Body of pancreas (tissue), 4 donors: ENCODE measurements around the gene TRPM2. TPM values are rescaled to one million over a fixed set of nuclear protein-coding genes. Genes with fewer than 3 reads are reported as not detected.

Experiments
- ATAC-seq: fragments of 150-250 bp; one replicate; pipeline ENCODE4 v1.9.1; 2016
- DNase-seq, 4 donors: peaks; one replicate each; pipeline ENCODE4 v3.0.0-alpha.2; 2019
- H3K27ac ChIP-seq, 4 donors: fragments of 200-600 bp; sonication (generic); 1 replicate in 3 of 4; 2 replicates in 1 of 4; pipeline versions ENCODE4 v1.5.1 to v1.6.1; 2016 to 2019; ENCODE audit warnings: mild to moderate bottlenecking in 1 of 4, mixed read lengths in 1 of 4, moderate library complexity in 1 of 4
- H3K27me3 ChIP-seq, 2 donors: fragments of 200-600 bp; sonication (generic); one replicate each; pipeline ENCODE4 v1.6.0; 2016; ENCODE audit warnings: mild to moderate bottlenecking in 1 of 2
- H3K36me3 ChIP-seq, 2 donors: fragments of 200-600 bp; sonication (generic); replicated peaks in 1 of 2; 2 replicates each; pipeline ENCODE4 v1.5.1; 2016; ENCODE audit warnings: low read depth in 2 of 2; ENCODE audit not compliant: insufficient read depth in 1 of 2
- H3K4me1 ChIP-seq: fragments of 200-600 bp; sonication (generic); one replicate; pipeline ENCODE4 v1.6.0; 2016
- H3K4me3 ChIP-seq, 2 donors: fragments of 200-600 bp; sonication (generic); 1 replicate in 1 of 2; 2 replicates in 1 of 2; pipeline ENCODE4 v1.5.1; 2016 to 2019
- H3K9me3 ChIP-seq, 3 donors: fragments of 200-600 bp; sonication (generic); 1 replicate in 2 of 3; 2 replicates in 1 of 3; pipeline ENCODE4 v1.5.1; 2016
- POLR2A ChIP-seq, 3 donors: fragments of 450-650 bp; IDR thresholded peaks; one replicate each; pipeline ENCODE4 v1.6.1; 2016; ENCODE audit warnings: antibody characterized with exemption in 3 of 3, mild to moderate bottlenecking in 2 of 3
- WGBS, 2 donors: methylation state at CpG; one replicate each; pipeline ENCODE4 v1.1.5; 2017; 5-methylcytosine and 5-hydroxymethylcytosine counted together
- intact Hi-C: fragments of 100-400 bp; cut with DNase I; formaldehyde crosslinking; loops from one replicate; pipeline ENCODE4 v1.15.1; 2023
- total RNA-seq, 2 donors: library from RNA; depleted of rRNA; stranded (reverse); fragments of >200 nt; gene quantifications; one replicate each; pipeline ENCODE4 v1.1.0, GENCODE V29; 2016
- TF ChIP-seq, protein P1 (sequence below), 7 experiments: fragments of 450-650 bp in 4 of 7; fragments of 200-600 bp in 3 of 7; sonication (generic) in 3 of 7; IDR thresholded peaks; one replicate each; pipeline ENCODE4 v1.5.1; 2016 to 2019; ENCODE audit warnings: antibody characterized with exemption in 7 of 7

The TRPM2 gene
- total RNA-seq, 2 donors from 2014 or later, result 2.1 to 2.3 TPM

DNA sequence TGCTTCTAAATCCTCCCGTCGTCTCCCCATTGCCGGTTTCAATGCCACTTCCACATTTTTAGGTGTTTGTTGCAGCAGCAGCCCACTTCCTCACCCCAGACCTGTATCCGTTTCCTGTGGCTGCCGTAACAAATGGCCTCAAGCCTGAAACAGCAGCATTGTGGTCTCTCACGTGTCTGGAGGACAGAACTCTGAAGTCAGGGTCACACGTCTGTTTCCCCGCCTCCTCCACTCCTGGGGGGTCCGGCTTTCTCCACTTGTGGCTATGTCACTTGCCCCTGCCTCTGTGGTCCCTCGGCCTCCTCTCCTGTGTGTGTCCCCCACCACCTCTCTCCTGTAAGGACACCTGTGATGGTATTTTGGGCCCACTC, 21.8 kb downstream of the TRPM2 start:
- Histone ChIP-seq H3K27me3 (no peaks in the 10 kb centered on the region), H3K27ac (no peak overlapping the region), H3K4me3 (no peak overlapping the region), H3K9me3 (no peaks in the 10 kb centered on the region), H3K36me3 (no peaks in the 10 kb centered on the region), H3K4me1 (peaks cover 5% of the 10 kb centered on the region)
- DNase-seq (peak in 2 of 4 donors; percentile 25 to 61), ATAC-seq (no peak)
- WGBS, 2 donors, result 56 to 60% methylated on average over 10 of the region's 10 CpGs
- intact Hi-C loops, result no loop called here
- TF ChIP-seq, protein P1, sequence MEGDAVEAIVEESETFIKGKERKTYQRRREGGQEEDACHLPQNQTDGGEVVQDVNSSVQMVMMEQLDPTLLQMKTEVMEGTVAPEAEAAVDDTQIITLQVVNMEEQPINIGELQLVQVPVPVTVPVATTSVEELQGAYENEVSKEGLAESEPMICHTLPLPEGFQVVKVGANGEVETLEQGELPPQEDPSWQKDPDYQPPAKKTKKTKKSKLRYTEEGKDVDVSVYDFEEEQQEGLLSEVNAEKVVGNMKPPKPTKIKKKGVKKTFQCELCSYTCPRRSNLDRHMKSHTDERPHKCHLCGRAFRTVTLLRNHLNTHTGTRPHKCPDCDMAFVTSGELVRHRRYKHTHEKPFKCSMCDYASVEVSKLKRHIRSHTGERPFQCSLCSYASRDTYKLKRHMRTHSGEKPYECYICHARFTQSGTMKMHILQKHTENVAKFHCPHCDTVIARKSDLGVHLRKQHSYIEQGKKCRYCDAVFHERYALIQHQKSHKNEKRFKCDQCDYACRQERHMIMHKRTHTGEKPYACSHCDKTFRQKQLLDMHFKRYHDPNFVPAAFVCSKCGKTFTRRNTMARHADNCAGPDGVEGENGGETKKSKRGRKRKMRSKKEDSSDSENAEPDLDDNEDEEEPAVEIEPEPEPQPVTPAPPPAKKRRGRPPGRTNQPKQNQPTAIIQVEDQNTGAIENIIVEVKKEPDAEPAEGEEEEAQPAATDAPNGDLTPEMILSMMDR (IDR thresholded peaks at IDR 0.05), result no peak
- no peak for TF ChIP-seq POLR2A (IDR thresholded peaks at IDR 0.05)

DNA sequence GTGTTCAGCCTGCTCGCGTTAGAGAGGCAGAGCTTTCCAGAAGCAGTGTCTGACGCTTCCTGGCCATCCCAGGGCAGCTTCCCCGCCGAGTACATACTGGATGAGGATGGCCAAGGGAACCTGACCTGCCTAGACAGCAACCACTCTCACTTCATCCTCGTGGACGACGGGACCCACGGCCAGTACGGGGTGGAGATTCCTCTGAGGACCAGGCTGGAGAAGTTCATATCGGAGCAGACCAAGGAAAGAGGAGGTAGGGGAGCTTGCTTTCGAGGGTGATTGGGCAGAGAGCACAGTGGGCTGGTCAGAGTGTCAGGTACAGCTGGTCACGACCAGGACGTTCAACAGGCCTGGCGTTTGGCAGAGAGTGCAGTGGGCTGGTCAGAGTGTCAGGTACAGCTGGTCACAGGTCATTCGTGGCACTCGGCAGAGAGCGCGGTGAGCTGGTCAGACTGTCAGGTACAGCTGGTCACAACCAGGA, 22.4 kb downstream of the TRPM2 start:
- Histone ChIP-seq H3K9me3 (no peaks in the 10 kb centered on the region), H3K27me3 (no peaks in the 10 kb centered on the region), H3K36me3 (no peaks in the 10 kb centered on the region), H3K4me1 (no peaks in the 10 kb centered on the region), H3K27ac (no peak overlapping the region), H3K4me3 (no peak overlapping the region)
- intact Hi-C loops, result no loop called here
- no peak for TF ChIP-seq POLR2A (IDR thresholded peaks at IDR 0.05)
- TF ChIP-seq, protein P1 (IDR thresholded peaks at IDR 0.05), result no peak
- DNase-seq, result no peak
- 56 to 67% methylated on average over 14 to 19 of the region's 19 CpGs for WGBS, 2 donors
- no peak for ATAC-seq

DNA sequence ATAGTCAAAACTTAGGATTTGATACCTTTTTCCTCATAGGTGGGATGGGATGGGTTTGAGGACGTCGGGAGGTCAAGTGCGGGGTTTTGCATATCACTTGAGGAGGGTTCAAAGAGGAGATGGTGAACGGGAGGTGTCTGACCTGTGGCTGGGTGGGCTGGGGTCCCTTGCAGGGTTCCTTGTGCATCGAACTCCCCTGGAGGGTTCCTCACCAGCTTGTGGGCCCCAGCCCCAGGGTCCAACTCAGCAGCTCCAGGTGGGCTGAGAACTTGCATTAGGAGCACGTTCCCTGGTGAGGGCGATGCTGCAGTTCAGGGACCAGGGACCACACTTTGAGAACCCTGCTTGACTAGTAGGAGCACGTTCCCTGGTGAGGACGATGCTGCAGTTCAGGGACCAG, 23.2 kb downstream of the TRPM2 start:
- Histone ChIP-seq H3K36me3 (no peaks in the 10 kb centered on the region), H3K27ac (no peak overlapping the region), H3K4me3 (no peak overlapping the region), H3K27me3 (no peaks in the 10 kb centered on the region), H3K9me3 (no peaks in the 10 kb centered on the region), H3K4me1 (no peaks in the 10 kb centered on the region)
- WGBS, 2 donors, result 65 to 66% methylated on average over 7 to 9 of the region's 9 CpGs
- no peak for TF ChIP-seq POLR2A (IDR thresholded peaks at IDR 0.05)
- TF ChIP-seq, protein P1 (IDR thresholded peaks at IDR 0.05), result no peak
- no peak for DNase-seq
- intact Hi-C loops, result no loop called here
- ATAC-seq, result no peak

DNA sequence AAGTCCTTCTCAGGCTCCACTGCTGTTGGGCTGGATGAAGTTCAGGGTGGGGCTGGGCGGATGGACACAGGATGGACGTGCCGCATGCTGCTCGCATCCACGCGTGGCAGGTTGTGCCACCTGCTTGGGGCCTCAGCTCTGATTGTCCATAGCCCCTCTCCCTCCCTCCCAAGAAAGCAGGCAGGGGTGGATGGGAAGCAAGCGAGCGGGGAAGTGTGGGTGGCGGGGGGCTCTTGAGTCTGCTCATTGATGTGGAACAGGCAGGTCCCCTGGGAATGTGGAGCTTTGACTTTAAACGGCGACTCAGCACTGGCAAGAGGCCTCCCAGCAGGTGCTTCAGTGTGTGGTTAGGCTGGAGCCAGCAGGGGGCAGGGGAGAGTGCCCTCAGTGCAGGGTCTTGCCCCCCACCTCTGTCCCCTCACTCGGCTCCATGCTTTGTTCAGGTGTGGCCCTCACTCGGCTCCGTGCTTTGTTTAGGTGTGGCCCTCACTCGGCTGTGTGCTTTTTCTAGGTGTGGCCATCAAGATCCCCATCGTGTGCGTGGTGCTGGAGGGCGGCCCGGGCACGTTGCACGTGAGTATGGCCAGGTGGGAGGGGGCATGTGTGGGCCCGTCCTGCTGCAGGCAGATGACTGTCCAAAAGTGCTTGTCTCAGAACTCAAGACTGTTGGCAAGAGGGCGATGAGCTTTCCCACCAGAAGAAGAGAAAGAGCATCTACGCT, 23.9 kb downstream of the TRPM2 start:
- no peak overlapping the region for H3K27ac ChIP-seq
- WGBS, 2 donors, result 48 to 51% methylated on average over 14 to 24 of the region's 24 CpGs
- no peak for DNase-seq

More for the DNA sequence above, 23.9 kb downstream of the TRPM2 start:
- Histone ChIP-seq H3K9me3 (no peaks in the 10 kb centered on the region), H3K4me1 (no peaks in the 10 kb centered on the region), H3K36me3 (no peaks in the 10 kb centered on the region), H3K27me3 (no peaks in the 10 kb centered on the region), H3K4me3 (no peak overlapping the region)
- TF ChIP-seq, protein P1 (IDR thresholded peaks at IDR 0.05), result no peak
- TF ChIP-seq POLR2A (IDR thresholded peaks at IDR 0.05), result no peak
- ATAC-seq, result no peak
- intact Hi-C loops, result no loop called here
